Effector CD4-positive, alpha-beta T cell (primary cell): Measurements from ENCODE around the gene OR12D1. TPM values are rescaled to one million over a fixed set of nuclear protein-coding genes. Genes with fewer than 3 reads are reported as not detected.
"Not testable (repeated sequence)": the region's sequence is repeated elsewhere in the genome, so short reads cannot be mapped to it uniquely, and the experiment has no call there.

Experiments used
- DNase-seq: peaks from one replicate; pipeline ENCODE4 v3.0.0-alpha.2; 2020
- total RNA-seq: gene quantifications from one replicate; lab custom pipeline; 2026; lab: John Stamatoyannopoulos, UW

OR12D1 gene
- total RNA-seq = not detected

- DNase-seq = no peak
Measured at GRCh38 chr6:29414588-29414987, at the start of gene OR12D1. Gene OR12D1, plus strand, starts transcription at chr6:29414928.

GRCh38 chr6:29368765-29369164 is 46.0 kb upstream of the OR12D1 start, which contains the start of gene OR5V1:
Gene OR5V1, minus strand, starts transcription at chr6:29368865. Its CDS starts 12,670 bp downstream, at chr6:29356195.
- DNase-seq = no peak

GRCh38 chr6:29375191-29375590 is 39.5 kb upstream of the OR12D1 start, which contains the start of gene OR12D3:
Gene OR12D3, minus strand, starts transcription at chr6:29375291. Its CDS starts 4 bp downstream, at chr6:29375287.
- DNase-seq = no peak

- no peak for DNase-seq
Measured at GRCh38 chr6:29376003-29376402, 38.7 kb upstream of the OR12D1 start.

GRCh38 chr6:29388533-29388932 is 26.2 kb upstream of the OR12D1 start:
- DNase-seq = no peak

GRCh38 chr6:29395331-29395730 is 19.4 kb upstream of the OR12D1 start, which contains the start of gene OR12D2:
Gene OR12D2, plus strand, starts transcription at chr6:29395631. Its CDS starts 1,069 bp downstream, at chr6:29396700.
- no peak for DNase-seq

- DNase-seq = no peak
Measured at GRCh38 chr6:29399525-29399924, 15.2 kb upstream of the OR12D1 start.

- DNase-seq = no peak
Measured at GRCh38 chr6:29403801-29404200, 10.9 kb upstream of the OR12D1 start.

GRCh38 chr6:29419516-29419915 is 4.8 kb downstream of the OR12D1 start:
- DNase-seq = no peak

- DNase-seq = no peak
Measured at GRCh38 chr6:29424168-29424567, 9.4 kb downstream of the OR12D1 start.

GRCh38 chr6:29424575-29424974 is 9.8 kb downstream of the OR12D1 start:
- no peak for DNase-seq

GRCh38 chr6:29425075-29425474 is 10.3 kb downstream of the OR12D1 start:
- no peak for DNase-seq

GRCh38 chr6:29426654-29427053 is 11.9 kb downstream of the OR12D1 start:
- no peak for DNase-seq

GRCh38 chr6:29436730-29437129 is 22.0 kb downstream of the OR12D1 start:
- DNase-seq = not testable (repeated sequence)

GRCh38 chr6:29439006-29439405 is 24.3 kb downstream of the OR12D1 start, which contains the start of gene OR10C1:
Gene OR10C1, plus strand, starts transcription at chr6:29439306. Its CDS starts 710 bp downstream, at chr6:29440016.
- no peak for DNase-seq

- no peak for DNase-seq
Measured at GRCh38 chr6:29442719-29443118, 28.0 kb downstream of the OR12D1 start.

GRCh38 chr6:29444031-29444430 is 29.3 kb downstream of the OR12D1 start:
- DNase-seq = not testable (repeated sequence)

GRCh38 chr6:29447670-29448069 is 32.9 kb downstream of the OR12D1 start:
- no peak for DNase-seq

GRCh38 chr6:29451471-29452193 is 36.9 kb downstream of the OR12D1 start:
- DNase-seq = no peak

GRCh38 chr6:29456971-29457370 is 42.2 kb downstream of the OR12D1 start, which contains the start of the genes OR11A1 and OR2H1:
Gene OR11A1, minus strand, starts transcription at chr6:29457071. Its CDS starts 29,430 bp downstream, at chr6:29427641.
Gene OR2H1, plus strand, starts transcription at chr6:29457155. Its CDS starts 4,615 bp downstream, at chr6:29461770.
- DNase-seq = no peak

GRCh38 chr6:29461021-29461814 is 46.5 kb downstream of the OR12D1 start:
- no peak for DNase-seq

- DNase-seq = no peak
Measured at GRCh38 chr6:29462022-29462421, 47.3 kb downstream of the OR12D1 start.

GRCh38 chr6:29465279-29465678 is 50.6 kb downstream of the OR12D1 start:
- no peak for DNase-seq
